Esophagus muscularis mucosa (tissue), 4 donors: Measurements from ENCODE around the gene SOWAHA.

Source experiments
- EP300 ChIP-seq: sonication (generic); formaldehyde crosslinking; IDR thresholded peaks from one replicate; pipeline ENCODE4 v1.6.1; 2017; ENCODE audit warnings: antibody characterized with exemption
- POLR2A ChIP-seq: fragments of 450-650 bp; IDR thresholded peaks from one replicate; pipeline ENCODE4 v1.6.1; 2017; ENCODE audit warnings: antibody characterized with exemption, moderate library complexity, mild to moderate bottlenecking, low read depth
- POLR2AphosphoS5 ChIP-seq, 2 donors: sonication (generic); formaldehyde crosslinking; IDR thresholded peaks; one replicate each; pipeline ENCODE4 v1.6.1; 2017; ENCODE audit warnings: antibody characterized with exemption in 2 of 2
- TF ChIP-seq, protein P1 (sequence below), 3 experiments: fragments of 200-600 bp in 2 of 3; fragments of 450-650 bp in 1 of 3; sonication (generic) in 2 of 3; IDR thresholded peaks; one replicate each; pipeline ENCODE4 v1.5.1; 2017 to 2019; ENCODE audit warnings: antibody characterized with exemption in 3 of 3, mild to moderate bottlenecking in 2 of 3, moderate library complexity in 1 of 3

GRCh38 chr5:132776938-132777208 lies 36.2 kb upstream of the SOWAHA start:
- TF ChIP-seq, protein P1, sequence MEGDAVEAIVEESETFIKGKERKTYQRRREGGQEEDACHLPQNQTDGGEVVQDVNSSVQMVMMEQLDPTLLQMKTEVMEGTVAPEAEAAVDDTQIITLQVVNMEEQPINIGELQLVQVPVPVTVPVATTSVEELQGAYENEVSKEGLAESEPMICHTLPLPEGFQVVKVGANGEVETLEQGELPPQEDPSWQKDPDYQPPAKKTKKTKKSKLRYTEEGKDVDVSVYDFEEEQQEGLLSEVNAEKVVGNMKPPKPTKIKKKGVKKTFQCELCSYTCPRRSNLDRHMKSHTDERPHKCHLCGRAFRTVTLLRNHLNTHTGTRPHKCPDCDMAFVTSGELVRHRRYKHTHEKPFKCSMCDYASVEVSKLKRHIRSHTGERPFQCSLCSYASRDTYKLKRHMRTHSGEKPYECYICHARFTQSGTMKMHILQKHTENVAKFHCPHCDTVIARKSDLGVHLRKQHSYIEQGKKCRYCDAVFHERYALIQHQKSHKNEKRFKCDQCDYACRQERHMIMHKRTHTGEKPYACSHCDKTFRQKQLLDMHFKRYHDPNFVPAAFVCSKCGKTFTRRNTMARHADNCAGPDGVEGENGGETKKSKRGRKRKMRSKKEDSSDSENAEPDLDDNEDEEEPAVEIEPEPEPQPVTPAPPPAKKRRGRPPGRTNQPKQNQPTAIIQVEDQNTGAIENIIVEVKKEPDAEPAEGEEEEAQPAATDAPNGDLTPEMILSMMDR (IDR thresholded peaks at IDR 0.05), result no peak
- TF ChIP-seq POLR2A (no peak), EP300 (no peak), POLR2AphosphoS5 (IDR thresholded peaks at IDR 0.05) (no peak)
